ENCODE measurements around the gene CBLL1. TPM values are rescaled to one million over a fixed set of nuclear protein-coding genes. Genes with fewer than 3 reads are reported as not detected.

Gene CBLL1
- total RNA-seq, 4 donors from 2014 or later = 9.6 to 28.8 (median 14.5) TPM

DNA sequence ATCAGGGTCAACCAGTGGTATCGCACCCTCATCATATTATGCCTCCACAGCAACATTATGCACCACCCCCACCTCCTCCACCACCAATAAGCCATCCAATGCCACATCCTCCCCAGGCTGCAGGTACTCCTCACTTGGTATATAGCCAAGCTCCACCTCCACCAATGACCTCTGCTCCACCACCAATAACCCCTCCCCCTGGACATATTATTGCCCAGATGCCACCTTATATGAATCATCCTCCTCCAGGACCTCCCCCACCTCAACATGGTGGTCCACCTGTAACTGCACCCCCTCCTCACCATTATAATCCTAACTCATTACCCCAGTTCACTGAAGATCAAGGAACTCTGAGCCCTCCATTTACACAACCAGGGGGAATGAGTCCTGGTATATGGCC, 14.7 kb downstream of the CBLL1 start:
- DNase-seq = no peak
- Histone ChIP-seq H3K4me1 (no peaks in the 10 kb centered on the region), H3K27ac (no peak overlapping the region), H3K36me3 (peaks cover 11 to 74% (median 21%) of the 10 kb centered on the region in 3 donors), H3K27me3 (no peaks in the 10 kb centered on the region), H3K9me3 (no peaks in the 10 kb centered on the region), H3K4me3 (no peak overlapping the region)
- no peak for TF ChIP-seq POLR2A (IDR thresholded peaks at IDR 0.05)
- TF ChIP-seq, protein P1, sequence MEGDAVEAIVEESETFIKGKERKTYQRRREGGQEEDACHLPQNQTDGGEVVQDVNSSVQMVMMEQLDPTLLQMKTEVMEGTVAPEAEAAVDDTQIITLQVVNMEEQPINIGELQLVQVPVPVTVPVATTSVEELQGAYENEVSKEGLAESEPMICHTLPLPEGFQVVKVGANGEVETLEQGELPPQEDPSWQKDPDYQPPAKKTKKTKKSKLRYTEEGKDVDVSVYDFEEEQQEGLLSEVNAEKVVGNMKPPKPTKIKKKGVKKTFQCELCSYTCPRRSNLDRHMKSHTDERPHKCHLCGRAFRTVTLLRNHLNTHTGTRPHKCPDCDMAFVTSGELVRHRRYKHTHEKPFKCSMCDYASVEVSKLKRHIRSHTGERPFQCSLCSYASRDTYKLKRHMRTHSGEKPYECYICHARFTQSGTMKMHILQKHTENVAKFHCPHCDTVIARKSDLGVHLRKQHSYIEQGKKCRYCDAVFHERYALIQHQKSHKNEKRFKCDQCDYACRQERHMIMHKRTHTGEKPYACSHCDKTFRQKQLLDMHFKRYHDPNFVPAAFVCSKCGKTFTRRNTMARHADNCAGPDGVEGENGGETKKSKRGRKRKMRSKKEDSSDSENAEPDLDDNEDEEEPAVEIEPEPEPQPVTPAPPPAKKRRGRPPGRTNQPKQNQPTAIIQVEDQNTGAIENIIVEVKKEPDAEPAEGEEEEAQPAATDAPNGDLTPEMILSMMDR (IDR thresholded peaks at IDR 0.05) = no peak
- intact Hi-C loops (cut with DNase I) = no loop called here
- 72 to 100% methylated on average over 1 of the region's 1 CpG for WGBS, 2 donors

DNA sequence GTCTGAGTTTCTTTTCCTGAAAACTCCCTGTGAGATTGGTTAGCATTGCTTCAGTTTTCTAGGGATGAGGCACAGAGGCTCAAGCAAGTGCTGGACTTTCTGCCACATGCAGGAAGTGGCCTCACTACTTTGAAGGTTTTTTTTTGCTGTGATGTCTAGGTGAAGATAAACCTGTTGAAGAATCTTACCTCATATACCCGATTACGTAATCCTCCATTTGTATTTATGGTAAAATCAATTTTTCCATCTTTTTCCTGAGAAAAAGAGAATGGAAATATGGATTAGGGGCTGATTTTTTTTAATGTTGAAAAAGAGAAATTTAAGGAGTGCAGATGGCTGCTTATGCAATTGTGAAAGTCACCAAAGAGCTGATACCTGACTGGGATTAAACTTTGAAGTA, 23.4 kb downstream of the CBLL1 start:
- no peak overlapping the region for H3K27ac ChIP-seq
- H3K4me3 ChIP-seq = no peak overlapping the region
- TF ChIP-seq POLR2A (IDR thresholded peaks at IDR 0.05) = no peak
- TF ChIP-seq, protein P1 (IDR thresholded peaks at IDR 0.05) = no peak
- no peaks in the 10 kb centered on the region for H3K27me3 ChIP-seq
- intact Hi-C loops (cut with DNase I) = no loop called here
- no peaks in the 10 kb centered on the region for H3K4me1 ChIP-seq
- no peaks in the 10 kb centered on the region for H3K36me3 ChIP-seq
- no peak for DNase-seq
- 91 to 96% methylated on average over 2 of the region's 2 CpGs for WGBS, 2 donors
- no peaks in the 10 kb centered on the region for H3K9me3 ChIP-seq

DNA sequence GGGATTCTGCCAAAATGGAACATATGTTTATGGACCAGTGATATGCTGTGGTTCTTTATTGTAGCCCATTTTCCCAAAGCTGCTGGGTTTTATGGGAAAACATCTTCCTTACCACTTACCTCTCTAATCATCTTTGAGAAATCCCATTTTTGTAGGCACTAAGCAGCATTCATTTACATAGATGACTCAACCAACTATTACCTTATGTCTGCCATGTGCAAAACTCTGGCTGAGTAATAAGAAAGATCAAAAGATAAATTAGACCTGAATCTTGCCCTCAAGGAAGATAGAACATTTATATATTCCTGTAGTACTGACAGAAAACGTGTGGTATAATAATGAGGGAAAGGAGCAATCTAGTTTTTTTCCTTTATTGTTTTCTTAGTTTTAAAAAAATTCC, 24.3 kb downstream of the CBLL1 start:
- H3K4me1 ChIP-seq = no peaks in the 10 kb centered on the region
- H3K9me3 ChIP-seq = no peaks in the 10 kb centered on the region
- WGBS, 2 donors = 26 to 38% methylated on average over 1 of the region's 1 CpG
- no peak for DNase-seq
- TF ChIP-seq, protein P1 (IDR thresholded peaks at IDR 0.05) = no peak
- TF ChIP-seq POLR2A (IDR thresholded peaks at IDR 0.05) = no peak
- no peak overlapping the region for H3K27ac ChIP-seq
- H3K4me3 ChIP-seq = no peak overlapping the region
- intact Hi-C loops (cut with DNase I) = no loop called here
- no peaks in the 10 kb centered on the region for H3K36me3 ChIP-seq
- H3K27me3 ChIP-seq = no peaks in the 10 kb centered on the region

DNA sequence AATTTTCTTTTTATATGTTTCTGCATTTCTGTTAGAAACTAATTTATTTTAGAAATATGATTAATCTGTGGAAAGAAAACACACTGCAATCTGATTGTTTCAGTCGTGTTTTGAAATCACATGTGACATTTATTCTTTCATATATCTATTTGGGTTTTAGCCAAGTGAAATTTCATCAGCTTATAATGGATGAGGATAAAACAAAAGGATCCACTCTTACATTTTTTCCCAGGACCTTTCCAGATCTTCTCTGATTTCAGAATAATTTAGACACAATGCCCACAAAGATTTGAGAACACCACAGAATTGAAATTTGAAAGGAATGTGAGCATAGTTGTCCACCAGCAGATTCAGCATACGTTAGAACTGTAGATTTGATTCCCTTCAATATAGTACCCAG, 29.1 kb downstream of the CBLL1 start:
- no peaks in the 10 kb centered on the region for H3K4me1 ChIP-seq
- H3K27ac ChIP-seq = no peak overlapping the region
- intact Hi-C loops (cut with DNase I) = no loop called here
- no peak for DNase-seq
- H3K9me3 ChIP-seq = no peaks in the 10 kb centered on the region
- TF ChIP-seq, protein P1 (IDR thresholded peaks at IDR 0.05) = no peak
- no peak for TF ChIP-seq POLR2A (IDR thresholded peaks at IDR 0.05)
- no peaks in the 10 kb centered on the region for H3K36me3 ChIP-seq
- WGBS, 2 donors = 45 to 51% methylated on average over 2 of the region's 2 CpGs
- H3K4me3 ChIP-seq = no peak overlapping the region
- no peaks in the 10 kb centered on the region for H3K27me3 ChIP-seq

DNA sequence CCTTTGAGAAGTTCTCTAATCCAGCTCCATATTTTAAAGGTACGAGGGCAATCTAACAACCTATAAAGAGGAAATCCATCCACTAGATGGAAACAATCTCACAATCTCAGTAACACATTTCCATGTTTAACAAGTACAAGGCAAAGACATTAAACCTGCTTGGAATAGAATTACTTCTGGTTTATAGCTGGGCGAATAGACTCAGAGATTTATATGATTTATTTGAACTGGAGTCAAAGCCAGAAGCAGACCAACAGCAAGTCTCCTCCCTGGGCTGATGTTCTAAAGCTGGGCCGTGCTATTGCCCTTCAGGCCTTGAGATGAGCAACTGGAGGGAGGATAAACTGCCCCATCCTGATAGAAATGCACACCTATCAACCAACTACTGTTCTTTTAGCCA, 33.8 kb downstream of the CBLL1 start:
- Histone ChIP-seq H3K9me3 (no peaks in the 10 kb centered on the region), H3K4me1 (no peaks in the 10 kb centered on the region), H3K27me3 (no peaks in the 10 kb centered on the region), H3K27ac (no peak overlapping the region), H3K4me3 (no peak overlapping the region), H3K36me3 (no peaks in the 10 kb centered on the region)
- no peak for DNase-seq
- TF ChIP-seq, protein P1 (IDR thresholded peaks at IDR 0.05) = no peak
- no peak for TF ChIP-seq POLR2A (IDR thresholded peaks at IDR 0.05)
- WGBS, 2 donors = 55 to 82% methylated on average over 3 of the region's 3 CpGs
- intact Hi-C loops (cut with DNase I) = no loop called here
